HG02571 (cell line): ENCODE data around the gene SKIDA1.
A peak's percentile ranks its signal among the peaks of the same experiment; 100 is the strongest.

Source experiments
- ATAC-seq: cut with Tn5 transposase; IDR thresholded peaks from one replicate; pipeline ENCODE4 v1.9.1; 2021; ENCODE audit warnings: mild to moderate bottlenecking, moderate library complexity; ENCODE audit not compliant: unreplicated experiment

The SKIDA1 gene

DNA sequence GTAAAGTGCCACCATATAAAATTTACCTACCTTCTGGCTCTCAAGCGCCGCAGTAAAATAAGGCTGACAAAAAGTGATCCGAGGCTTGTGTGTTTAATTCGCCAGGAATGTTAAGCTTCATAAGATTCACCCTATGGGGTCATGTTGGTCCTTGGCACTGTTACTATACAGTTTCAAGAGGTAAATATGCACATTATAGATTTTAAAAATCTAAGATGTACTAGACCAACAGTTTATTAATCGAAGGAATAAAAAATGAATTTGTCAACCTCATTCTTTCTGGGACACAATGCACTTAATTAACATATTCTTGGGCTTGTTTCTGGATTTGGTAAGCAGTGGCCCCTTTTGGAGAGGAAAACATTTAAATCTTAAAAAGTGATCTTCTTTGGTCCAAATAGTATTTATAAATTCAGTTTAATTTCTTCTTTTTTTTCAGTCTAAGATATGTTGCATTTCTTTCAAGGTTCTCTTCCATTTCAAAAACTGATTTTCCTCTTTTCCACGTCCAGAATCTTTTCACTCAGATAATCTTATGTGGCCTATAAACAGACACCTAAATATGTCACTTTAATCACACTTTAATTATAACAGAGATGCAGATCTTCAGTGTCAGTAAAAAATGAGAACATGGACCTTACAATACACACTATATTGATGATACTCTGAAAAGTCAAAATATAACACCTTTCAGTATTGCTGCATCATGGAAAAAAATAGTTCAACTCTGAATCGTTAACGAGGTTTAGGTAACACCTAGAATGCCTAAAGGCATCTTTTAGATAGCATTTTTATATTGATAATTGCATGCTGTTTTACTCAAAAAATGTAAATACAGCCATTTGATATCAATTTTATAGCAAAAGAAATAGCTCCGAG is 3.8 kb upstream of the SKIDA1 start:
- ATAC-seq, result no peak

GRCh38 chr10:21528236-21529031 is 3.0 kb upstream of the SKIDA1 start:
- ATAC-seq, result no peak

DNA sequence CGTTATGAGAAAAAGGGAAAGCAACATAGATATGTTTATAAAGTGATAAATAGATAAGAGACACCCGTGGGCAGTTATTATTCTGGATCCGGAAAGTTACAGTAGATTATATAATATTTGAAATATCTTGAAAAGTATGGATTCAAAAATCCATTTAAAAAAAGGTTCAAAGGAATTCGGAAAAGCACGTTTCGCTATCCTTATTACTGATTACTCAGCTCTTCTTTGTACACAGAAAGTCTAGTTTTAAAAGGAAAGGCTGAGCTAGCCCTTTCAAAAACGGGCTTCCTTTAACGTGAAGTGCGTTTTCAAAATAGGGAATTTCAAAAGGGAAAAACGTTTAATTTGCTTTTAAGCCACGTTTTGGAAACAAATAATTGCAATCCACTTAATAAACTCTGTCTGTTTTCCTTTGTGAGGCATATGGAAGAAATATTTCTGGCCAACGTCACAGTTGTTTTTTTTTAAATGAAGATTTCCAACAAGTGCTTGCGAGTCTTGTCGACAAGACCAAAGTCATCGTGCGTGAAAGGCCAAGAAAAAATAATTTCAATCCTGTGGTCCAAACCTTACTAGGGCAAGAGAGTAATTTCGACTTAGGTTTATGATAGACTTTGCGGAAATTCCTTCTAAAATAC is 2.2 kb upstream of the SKIDA1 start:
- no peak for ATAC-seq

DNA sequence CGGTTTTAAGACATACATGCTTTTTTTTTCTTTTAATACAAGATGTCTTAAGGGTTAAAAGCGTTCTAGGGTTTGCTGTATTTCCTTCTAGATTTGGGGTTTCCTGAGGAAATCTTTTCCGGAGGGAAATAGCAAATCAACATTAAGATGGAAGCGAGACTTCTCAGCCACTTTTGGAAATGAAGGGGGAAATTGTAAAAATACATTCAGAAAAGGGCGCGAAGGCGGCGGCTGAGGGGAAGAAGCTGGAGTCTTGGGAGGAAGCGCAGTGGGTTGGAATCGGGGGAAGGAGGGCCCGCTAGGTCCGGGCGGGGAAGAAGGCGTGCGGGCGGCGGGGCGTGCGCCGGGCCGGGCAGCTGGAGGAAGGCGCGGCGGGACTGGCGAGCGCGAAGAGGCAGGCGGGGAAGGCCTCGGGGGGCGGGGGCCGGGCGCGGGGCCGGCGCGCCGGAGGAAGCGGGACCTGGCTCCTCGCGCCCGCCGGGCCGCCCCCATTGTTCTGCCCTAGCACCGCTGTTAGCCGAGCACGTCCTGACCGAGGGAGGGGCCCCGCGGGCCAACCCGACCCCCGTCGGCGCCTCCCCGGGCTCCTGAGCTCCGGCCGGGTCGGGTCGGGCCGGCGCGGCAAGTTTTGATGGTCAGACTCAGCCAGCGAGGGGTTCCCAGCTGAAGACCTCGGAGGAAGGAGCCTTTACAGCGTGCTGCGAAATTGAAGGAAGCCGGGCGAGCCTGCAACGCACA is 1.5 kb upstream of the SKIDA1 start:
- ATAC-seq, result peak; percentile 32

- ATAC-seq, result peak; percentile 31
These were observed 842 bp upstream of the SKIDA1 start for GRCh38 chr10:21526188-21526859.

GRCh38 chr10:21524526-21525366 is 736 bp downstream of the SKIDA1 start:
- ATAC-seq, result no peak

- ATAC-seq, result no peak
These were observed 1.4 kb downstream of the SKIDA1 start for GRCh38 chr10:21524131-21524525.

- ATAC-seq, result no peak
These were observed 1.9 kb downstream of the SKIDA1 start for GRCh38 chr10:21523557-21524008.

GRCh38 chr10:21522631-21523406 is 2.7 kb downstream of the SKIDA1 start:
- ATAC-seq, result no peak

GRCh38 chr10:21521751-21522533 is 3.5 kb downstream of the SKIDA1 start:
- ATAC-seq, result no peak

DNA sequence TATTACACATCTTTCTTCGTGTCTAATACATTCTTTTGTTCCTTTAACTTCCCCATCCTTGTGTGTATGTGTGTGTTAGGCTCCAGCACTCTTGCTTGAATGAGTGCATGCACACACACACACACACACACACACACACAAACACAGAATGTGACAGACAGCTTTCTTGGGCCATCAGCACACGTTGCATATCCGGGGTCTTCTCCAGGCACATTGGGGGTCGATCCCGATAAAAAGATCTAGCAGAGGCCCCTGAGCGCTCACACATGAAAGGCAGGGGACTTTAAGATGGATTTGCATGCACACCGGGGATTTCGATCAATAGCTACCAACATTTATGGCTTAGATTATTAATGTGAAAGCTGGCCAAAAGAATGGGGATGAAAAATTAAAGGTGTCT is 4.5 kb downstream of the SKIDA1 start:
- ATAC-seq, result no peak

DNA sequence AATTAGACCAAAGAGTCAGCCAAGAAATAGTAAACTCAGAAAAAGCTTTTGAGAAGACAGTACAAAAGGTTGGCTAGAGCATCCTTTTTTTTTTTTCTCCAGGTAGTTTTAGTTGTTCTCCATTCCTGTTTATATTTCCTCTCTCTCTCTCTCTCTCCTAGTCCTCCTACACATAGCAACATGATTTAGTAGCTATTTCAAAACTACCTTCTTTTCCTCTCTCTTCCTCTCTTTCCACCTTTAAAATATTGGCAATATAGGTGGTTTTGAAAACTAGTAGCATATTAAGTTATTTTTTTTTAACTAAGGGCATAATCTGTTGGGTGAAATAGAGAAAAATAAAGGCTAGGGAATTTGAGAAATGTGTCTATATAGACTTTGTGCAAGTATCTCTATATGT is 5.0 kb downstream of the SKIDA1 start:
- no peak for ATAC-seq

- no peak for ATAC-seq
These were observed 5.5 kb downstream of the SKIDA1 start for GRCh38 chr10:21519941-21520436.

DNA sequence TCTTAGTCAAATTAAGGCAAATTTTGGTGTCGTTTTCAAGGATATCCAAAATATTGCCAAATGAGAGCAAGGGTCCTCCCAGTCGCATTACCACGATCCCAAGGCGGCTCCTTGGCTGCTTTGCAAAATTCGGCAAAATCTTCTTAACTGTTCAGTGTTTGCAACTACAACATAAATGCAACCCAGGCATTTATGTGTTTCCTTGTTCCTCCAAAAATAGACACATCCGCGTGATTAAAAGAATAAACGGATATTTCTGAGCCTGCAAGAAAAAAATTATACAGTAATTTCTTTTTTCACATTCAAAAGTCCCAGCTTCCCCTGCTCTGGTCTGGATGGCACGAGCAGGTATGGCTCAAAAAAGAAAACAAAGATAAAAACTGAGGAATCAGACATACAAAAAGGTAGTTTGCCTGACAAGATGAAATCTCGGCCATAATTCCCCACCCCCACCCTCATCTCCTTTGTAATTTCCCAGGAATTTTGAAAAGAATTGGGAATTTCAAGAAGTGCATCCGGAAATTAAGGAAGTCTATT is 6.0 kb downstream of the SKIDA1 start:
- ATAC-seq, result no peak

GRCh38 chr10:21518641-21519396 is 6.7 kb downstream of the SKIDA1 start:
- ATAC-seq, result no peak

GRCh38 chr10:21518149-21518640 is 7.3 kb downstream of the SKIDA1 start:
- no peak for ATAC-seq
